ENCODE measurements around the gene ZRANB2.

Gene ZRANB2

DNA sequence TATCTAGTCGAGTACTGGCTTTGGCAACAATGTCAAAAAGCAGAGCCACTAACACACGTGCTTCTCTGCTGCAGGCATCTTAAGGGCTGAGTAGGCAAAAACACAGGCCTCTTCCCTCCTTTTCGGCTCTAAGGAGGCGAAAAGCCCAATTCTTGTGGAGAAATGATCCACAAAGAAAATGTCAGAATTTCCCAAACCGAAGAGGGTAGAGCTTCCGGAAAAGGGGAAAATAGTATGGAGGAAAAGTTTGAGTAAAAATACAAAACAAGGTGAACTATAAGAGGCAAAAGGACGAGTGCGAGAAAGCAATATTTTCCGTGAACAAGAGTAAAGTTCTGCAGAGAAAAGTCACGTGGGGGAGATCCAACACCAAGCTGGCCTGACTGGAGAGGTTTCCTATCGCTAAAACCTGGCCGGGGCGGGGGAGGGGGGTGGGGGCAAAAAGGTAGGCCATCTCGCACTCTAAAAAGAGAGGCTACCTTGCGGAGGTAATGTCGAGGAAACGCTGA, 551 bp downstream of the ZRANB2 start:
- POLR2A ChIA-PET = interaction anchor here (0.7 to 1.3 kb wide), 2 partner anchors 11 to 388 kb away, joined by 3 read pairs; no protein-coding TSS in a partner anchor
- peak overlapping the region; percentile 70 for H3K4me3 ChIP-seq (ENCODE audit: low read depth, low read length)
- CTCF ChIA-PET = interaction anchor here (1.0 to 1.5 kb wide), 3 partner anchors 10 to 80 kb away, joined by 3 to 9 read pairs (median 4); no protein-coding TSS in a partner anchor
- TF ChIP-seq ZNF19 (tag by site-specific recombination; IDR thresholded peaks at IDR 0.05; ENCODE audit: low read depth) (no peak), PRDM1 (tag by site-specific recombination; IDR thresholded peaks at IDR 0.05) (peak; percentile 70; the same call in 1 of the 2 replicates)
- H3K36me3 ChIP-seq (ENCODE audit: control insufficient read depth in 2 of 2, insufficient read depth in 1 of 2, low read length in 2 of 2) = peaks cover 22 to 38% of the 10 kb centered on the region in 2 experiments
- H3K4me1 ChIP-seq (ENCODE audit: control insufficient read depth, insufficient read depth, low read length) = 0 out of 2 replicates have a peak, but pooled peaks cover 3% of the 10 kb centered on the region
- H3K27ac ChIP-seq (ENCODE audit: extremely low read depth, low read depth, low read length) = peak overlapping the region; percentile 72; the same call in 1 of the 2 replicates
- H3K9me3 ChIP-seq (ENCODE audit: control insufficient read depth, insufficient read depth, low read depth, low read length) = no peaks in the 10 kb centered on the region

DNA sequence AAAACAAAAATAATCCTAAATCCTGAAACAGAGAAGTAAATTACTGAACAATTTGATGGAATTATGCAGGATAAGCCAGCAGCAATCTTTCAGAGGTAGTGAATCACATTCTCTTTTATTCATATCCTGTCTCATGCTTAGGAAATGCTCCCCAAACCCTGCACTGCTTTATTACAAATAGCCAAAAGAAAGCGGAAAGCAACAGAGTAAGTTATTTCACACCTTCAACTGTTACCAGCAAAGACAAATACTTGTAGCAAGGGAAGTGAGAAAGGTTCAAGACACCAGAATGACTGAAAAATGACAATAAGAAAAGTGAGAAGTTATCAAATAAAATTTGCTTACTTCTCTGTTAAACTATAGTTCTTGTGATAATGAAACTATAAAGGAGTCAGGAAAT, 6.2 kb downstream of the ZRANB2 start:
- ChIA-PET POLR2A (no interaction called here), CTCF (no interaction called here)
- H3K4me1 ChIP-seq (ENCODE audit: control insufficient read depth, insufficient read depth, low read length) = 0 out of 2 replicates have a peak, but pooled peaks cover 3% of the 10 kb centered on the region
- H3K4me3 ChIP-seq (ENCODE audit: low read depth, low read length) = no peak overlapping the region
- peaks cover 64 to 89% of the 10 kb centered on the region in 2 experiments for H3K36me3 ChIP-seq (ENCODE audit: control insufficient read depth in 2 of 2, insufficient read depth in 1 of 2, low read length in 2 of 2)
- no peak overlapping the region for H3K27ac ChIP-seq (ENCODE audit: extremely low read depth, low read depth, low read length)
- no peak for TF ChIP-seq KLF7 (tag by site-specific recombination; IDR thresholded peaks at IDR 0.05; ENCODE audit: borderline replicate concordance)
- TF ChIP-seq, protein P1, sequence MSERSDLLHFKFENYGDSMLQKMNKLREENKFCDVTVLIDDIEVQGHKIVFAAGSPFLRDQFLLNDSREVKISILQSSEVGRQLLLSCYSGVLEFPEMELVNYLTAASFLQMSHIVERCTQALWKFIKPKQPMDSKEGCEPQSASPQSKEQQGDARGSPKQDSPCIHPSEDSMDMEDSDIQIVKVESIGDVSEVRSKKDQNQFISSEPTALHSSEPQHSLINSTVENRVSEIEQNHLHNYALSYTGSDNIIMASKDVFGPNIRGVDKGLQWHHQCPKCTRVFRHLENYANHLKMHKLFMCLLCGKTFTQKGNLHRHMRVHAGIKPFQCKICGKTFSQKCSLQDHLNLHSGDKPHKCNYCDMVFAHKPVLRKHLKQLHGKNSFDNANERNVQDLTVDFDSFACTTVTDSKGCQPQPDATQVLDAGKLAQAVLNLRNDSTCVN (tag by site-specific recombination; optimal IDR thresholded peaks at IDR 0.05) = no peak
- H3K9me3 ChIP-seq (ENCODE audit: control insufficient read depth, insufficient read depth, low read depth, low read length) = no peaks in the 10 kb centered on the region

DNA sequence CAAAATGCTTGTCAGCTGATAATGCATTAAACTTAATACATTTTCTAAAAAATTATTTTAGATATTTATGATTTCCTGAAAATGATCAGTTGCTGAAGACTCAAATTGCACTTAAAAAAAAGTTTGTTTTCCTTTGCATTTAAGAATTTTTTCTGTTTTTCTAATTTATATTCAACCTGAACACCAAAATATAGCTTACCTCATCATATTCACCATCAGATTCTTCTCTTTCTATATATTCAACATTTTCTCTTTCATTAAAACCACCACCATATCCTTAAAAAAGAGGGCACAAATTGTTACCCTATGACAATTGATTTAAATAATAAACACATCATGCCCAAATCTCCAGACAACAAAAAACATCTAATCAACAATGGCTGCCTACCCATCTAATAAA, 8.6 kb downstream of the ZRANB2 start:
- POLR2A ChIA-PET = no interaction called here
- CTCF ChIA-PET = interaction anchor here (0.9 to 1.2 kb wide), 2 partner anchors 9 to 272 kb away, joined by 3 read pairs; no protein-coding TSS in a partner anchor
- peaks cover 80 to 95% of the 10 kb centered on the region in 2 experiments for H3K36me3 ChIP-seq (ENCODE audit: control insufficient read depth in 2 of 2, insufficient read depth in 1 of 2, low read length in 2 of 2)
- no peak for TF ChIP-seq ZNF658 (tag by site-specific recombination; IDR thresholded peaks at IDR 0.05)
- TF ChIP-seq, protein P2, sequence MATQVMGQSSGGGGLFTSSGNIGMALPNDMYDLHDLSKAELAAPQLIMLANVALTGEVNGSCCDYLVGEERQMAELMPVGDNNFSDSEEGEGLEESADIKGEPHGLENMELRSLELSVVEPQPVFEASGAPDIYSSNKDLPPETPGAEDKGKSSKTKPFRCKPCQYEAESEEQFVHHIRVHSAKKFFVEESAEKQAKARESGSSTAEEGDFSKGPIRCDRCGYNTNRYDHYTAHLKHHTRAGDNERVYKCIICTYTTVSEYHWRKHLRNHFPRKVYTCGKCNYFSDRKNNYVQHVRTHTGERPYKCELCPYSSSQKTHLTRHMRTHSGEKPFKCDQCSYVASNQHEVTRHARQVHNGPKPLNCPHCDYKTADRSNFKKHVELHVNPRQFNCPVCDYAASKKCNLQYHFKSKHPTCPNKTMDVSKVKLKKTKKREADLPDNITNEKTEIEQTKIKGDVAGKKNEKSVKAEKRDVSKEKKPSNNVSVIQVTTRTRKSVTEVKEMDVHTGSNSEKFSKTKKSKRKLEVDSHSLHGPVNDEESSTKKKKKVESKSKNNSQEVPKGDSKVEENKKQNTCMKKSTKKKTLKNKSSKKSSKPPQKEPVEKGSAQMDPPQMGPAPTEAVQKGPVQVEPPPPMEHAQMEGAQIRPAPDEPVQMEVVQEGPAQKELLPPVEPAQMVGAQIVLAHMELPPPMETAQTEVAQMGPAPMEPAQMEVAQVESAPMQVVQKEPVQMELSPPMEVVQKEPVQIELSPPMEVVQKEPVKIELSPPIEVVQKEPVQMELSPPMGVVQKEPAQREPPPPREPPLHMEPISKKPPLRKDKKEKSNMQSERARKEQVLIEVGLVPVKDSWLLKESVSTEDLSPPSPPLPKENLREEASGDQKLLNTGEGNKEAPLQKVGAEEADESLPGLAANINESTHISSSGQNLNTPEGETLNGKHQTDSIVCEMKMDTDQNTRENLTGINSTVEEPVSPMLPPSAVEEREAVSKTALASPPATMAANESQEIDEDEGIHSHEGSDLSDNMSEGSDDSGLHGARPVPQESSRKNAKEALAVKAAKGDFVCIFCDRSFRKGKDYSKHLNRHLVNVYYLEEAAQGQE (tag by site-specific recombination; IDR thresholded peaks at IDR 0.05) = no peak
- no peak for TF ChIP-seq SCRT1 (tag by site-specific recombination; IDR thresholded peaks at IDR 0.05; ENCODE audit: borderline replicate concordance)
- TF ChIP-seq GLI4 (tag by site-specific recombination; IDR thresholded peaks at IDR 0.05) = no peak
- TF ChIP-seq ZNF623 (tag by site-specific recombination; IDR thresholded peaks at IDR 0.05) = no peak
- no peak for TF ChIP-seq ZNF350 (tag by site-specific recombination; IDR thresholded peaks at IDR 0.05)
- TF ChIP-seq BCL11B (tag by site-specific recombination; IDR thresholded peaks at IDR 0.05; ENCODE audit: low read depth) = no peak
- TF ChIP-seq ZNF274 (IDR thresholded peaks at IDR 0.05; ENCODE audit: low read length) = no peak
- no peak for TF ChIP-seq ZNF274 (tag by site-specific recombination; IDR thresholded peaks at IDR 0.05; ENCODE audit: borderline replicate concordance)
- no peak for TF ChIP-seq KLF10 (tag by site-specific recombination; IDR thresholded peaks at IDR 0.05)
- no peak for TF ChIP-seq GLI2 (tag by site-specific recombination; IDR thresholded peaks at IDR 0.05; ENCODE audit: borderline replicate concordance, low read depth)
- TF ChIP-seq, protein P3, sequence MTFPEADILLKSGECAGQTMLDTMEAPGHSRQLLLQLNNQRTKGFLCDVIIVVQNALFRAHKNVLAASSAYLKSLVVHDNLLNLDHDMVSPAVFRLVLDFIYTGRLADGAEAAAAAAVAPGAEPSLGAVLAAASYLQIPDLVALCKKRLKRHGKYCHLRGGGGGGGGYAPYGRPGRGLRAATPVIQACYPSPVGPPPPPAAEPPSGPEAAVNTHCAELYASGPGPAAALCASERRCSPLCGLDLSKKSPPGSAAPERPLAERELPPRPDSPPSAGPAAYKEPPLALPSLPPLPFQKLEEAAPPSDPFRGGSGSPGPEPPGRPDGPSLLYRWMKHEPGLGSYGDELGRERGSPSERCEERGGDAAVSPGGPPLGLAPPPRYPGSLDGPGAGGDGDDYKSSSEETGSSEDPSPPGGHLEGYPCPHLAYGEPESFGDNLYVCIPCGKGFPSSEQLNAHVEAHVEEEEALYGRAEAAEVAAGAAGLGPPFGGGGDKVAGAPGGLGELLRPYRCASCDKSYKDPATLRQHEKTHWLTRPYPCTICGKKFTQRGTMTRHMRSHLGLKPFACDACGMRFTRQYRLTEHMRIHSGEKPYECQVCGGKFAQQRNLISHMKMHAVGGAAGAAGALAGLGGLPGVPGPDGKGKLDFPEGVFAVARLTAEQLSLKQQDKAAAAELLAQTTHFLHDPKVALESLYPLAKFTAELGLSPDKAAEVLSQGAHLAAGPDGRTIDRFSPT (tag by site-specific recombination; IDR thresholded peaks at IDR 0.05) = no peak
- TF ChIP-seq SETDB1 (IDR thresholded peaks at IDR 0.05; ENCODE audit: insufficient read length, low read length) = no peak
- TF ChIP-seq ZNF292 (tag by site-specific recombination; IDR thresholded peaks at IDR 0.05; ENCODE audit: borderline replicate concordance, low read depth) = no peak
- no peak for TF ChIP-seq ZNF792 (tag by site-specific recombination; IDR thresholded peaks at IDR 0.05)
- no peak for TF ChIP-seq ZNF121 (tag by site-specific recombination; IDR thresholded peaks at IDR 0.05)
- H3K4me3 ChIP-seq (ENCODE audit: low read depth, low read length) = no peak overlapping the region
- no peaks in the 10 kb centered on the region for H3K9me3 ChIP-seq (ENCODE audit: control insufficient read depth, insufficient read depth, low read depth, low read length)
- no peaks in the 10 kb centered on the region for H3K4me1 ChIP-seq (ENCODE audit: control insufficient read depth, insufficient read depth, low read length)
- no peak overlapping the region for H3K27ac ChIP-seq (ENCODE audit: extremely low read depth, low read depth, low read length)
